ENCODE results near the gene MAP4K2.

DNA sequence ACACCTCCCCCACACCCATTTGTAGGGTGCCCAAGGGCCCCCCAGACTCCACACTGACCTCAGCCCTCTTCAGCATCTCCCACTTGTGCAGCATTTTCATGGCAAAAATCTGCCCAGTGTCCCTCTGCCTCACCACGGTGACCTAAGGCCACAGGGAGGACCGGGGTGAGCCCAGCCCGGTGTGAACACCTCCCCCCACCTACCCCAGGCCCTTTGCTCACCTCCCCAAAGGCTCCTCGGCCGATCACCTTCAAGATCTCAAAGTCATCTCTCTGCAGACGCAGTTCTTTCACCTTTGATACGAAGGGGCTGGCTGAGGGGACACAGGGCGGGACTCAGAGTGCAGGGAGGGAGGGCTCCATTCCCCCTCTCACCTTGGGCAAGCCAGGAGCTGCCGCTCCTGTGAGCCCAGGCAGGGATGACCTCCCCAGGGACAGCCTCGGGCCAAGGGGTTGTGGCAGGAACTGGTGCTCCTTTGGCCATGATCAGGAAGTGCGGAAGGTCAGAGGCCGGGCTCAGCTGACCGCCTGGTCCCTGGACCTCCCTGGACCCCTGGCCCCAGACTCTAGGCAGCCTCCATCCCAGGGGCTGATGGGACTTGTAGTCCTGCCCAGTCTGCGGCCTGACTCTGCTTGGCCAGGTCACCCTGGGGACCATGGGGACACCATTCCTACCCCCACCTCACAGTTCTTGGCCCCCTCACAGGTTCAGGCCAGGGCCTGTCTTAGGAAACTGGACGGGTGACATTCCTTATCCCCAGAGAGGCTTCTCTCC lies 38.8 kb upstream of the MAP4K2 start:
- TF ChIP-seq SP1 (IDR thresholded peaks at IDR 0.05) (no peak), SP1 (CRISPR knock-in tag; IDR thresholded peaks at IDR 0.05) (no peak), PTBP1 (IDR thresholded peaks at IDR 0.05; ENCODE audit: low read depth, low read length, poor library complexity, severe bottlenecking) (no peak), YY1 (IDR thresholded peaks at IDR 0.05; ENCODE audit: insufficient read depth, insufficient replicate concordance, low read depth, low read length) (peak; percentile 48), JUND (CRISPR knock-in tag; IDR thresholded peaks at IDR 0.05) (no peak), ZNF20 (CRISPR knock-in tag; IDR thresholded peaks at IDR 0.05) (no peak)
- TF ChIP-seq, protein P1, sequence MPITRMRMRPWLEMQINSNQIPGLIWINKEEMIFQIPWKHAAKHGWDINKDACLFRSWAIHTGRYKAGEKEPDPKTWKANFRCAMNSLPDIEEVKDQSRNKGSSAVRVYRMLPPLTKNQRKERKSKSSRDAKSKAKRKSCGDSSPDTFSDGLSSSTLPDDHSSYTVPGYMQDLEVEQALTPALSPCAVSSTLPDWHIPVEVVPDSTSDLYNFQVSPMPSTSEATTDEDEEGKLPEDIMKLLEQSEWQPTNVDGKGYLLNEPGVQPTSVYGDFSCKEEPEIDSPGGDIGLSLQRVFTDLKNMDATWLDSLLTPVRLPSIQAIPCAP (CRISPR knock-in tag; IDR thresholded peaks at IDR 0.05; ENCODE audit: low read depth) = no peak
- TF ChIP-seq, protein P2, sequence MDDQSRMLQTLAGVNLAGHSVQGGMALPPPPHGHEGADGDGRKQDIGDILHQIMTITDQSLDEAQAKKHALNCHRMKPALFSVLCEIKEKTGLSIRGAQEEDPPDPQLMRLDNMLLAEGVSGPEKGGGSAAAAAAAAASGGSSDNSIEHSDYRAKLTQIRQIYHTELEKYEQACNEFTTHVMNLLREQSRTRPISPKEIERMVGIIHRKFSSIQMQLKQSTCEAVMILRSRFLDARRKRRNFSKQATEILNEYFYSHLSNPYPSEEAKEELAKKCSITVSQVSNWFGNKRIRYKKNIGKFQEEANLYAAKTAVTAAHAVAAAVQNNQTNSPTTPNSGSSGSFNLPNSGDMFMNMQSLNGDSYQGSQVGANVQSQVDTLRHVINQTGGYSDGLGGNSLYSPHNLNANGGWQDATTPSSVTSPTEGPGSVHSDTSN (CRISPR knock-in tag; IDR thresholded peaks at IDR 0.05; ENCODE audit: borderline replicate concordance) = no peak
